SK-N-SH (cell line): Measurements from ENCODE around the gene VEZF1. TPM values are rescaled to one million over a fixed set of nuclear protein-coding genes. Genes with fewer than 3 reads are reported as not detected.

ENCODE experiments used
- CTCF ChIA-PET: fragments of 300-600, 350-600 bp; formaldehyde crosslinking; extraction: SDS; loops from one replicate; lab custom pipeline; 2021; lab: Yijun Ruan, JAX
- POLR2A ChIA-PET: fragments of 350-600 bp; sonication (Branson Sonifier 250); formaldehyde crosslinking; extraction: SDS; loops from one replicate; lab custom pipeline; 2020; ENCODE audit warnings: antibody characterized with exemption, inconsistent platforms; lab: Yijun Ruan, JAX
- DNase-seq: peaks from one replicate; pipeline ENCODE4 v3.0.0; 2012
- H2AFZ ChIP-seq: fragments of 200-600 bp; sonication (generic); 2 replicates; pipeline ENCODE4 v1.8.1; 2016; ENCODE audit warnings: antibody characterized with exemption, mild to moderate bottlenecking, low read depth
- H3F3A ChIP-seq: fragments of 200-600 bp; sonication (generic); replicated peaks from 2 replicates; pipeline ENCODE3; 2016; ENCODE audit warnings: antibody characterized with exemption, mild to moderate bottlenecking; ENCODE audit not compliant: insufficient read depth
- H3K27ac ChIP-seq, 2 experiments: fragments of 200-500 bp in 1 of 2; fragments of 200-600 bp in 1 of 2; sonication (Bioruptor generic) in 1 of 2; sonication (generic), shearing (Covaris generic) in 1 of 2; 2 replicates each; pipeline versions ENCODE4 v1.5.1 to v1.6.1; 2014 to 2016; ENCODE audit warnings: low read depth in 2 of 2, inconsistent platforms in 1 of 2, low read length in 1 of 2, mild to moderate bottlenecking in 1 of 2, mixed read lengths in 1 of 2
- H3K27me3 ChIP-seq: fragments of 200-600 bp; sonication (generic), shearing (Covaris generic); 2 replicates; pipeline ENCODE4 v1.6.1; 2016; ENCODE audit warnings: mixed run types; ENCODE audit not compliant: insufficient read depth
- H3K36me3 ChIP-seq, 2 experiments: fragments of 200-500 bp in 1 of 2; fragments of 200-600 bp in 1 of 2; sonication (Bioruptor generic) in 1 of 2; sonication (generic) in 1 of 2; replicated peaks in 1 of 2; 2 replicates each; pipeline versions ENCODE3 to v1.5.1; 2014 to 2016; ENCODE audit warnings: low read length in 1 of 2, mild to moderate bottlenecking in 1 of 2; ENCODE audit not compliant: insufficient read depth in 2 of 2, control insufficient read depth in 1 of 2
- H3K4me1 ChIP-seq, 2 experiments: fragments of 200-500 bp in 1 of 2; fragments of 200-600 bp in 1 of 2; sonication (Bioruptor generic) in 1 of 2; sonication (generic), shearing (Covaris generic) in 1 of 2; 2 replicates each; pipeline versions ENCODE4 v1.5.1 to v1.6.1; 2014 to 2016; ENCODE audit warnings: low read depth in 1 of 2, low read length in 1 of 2, mixed run types in 1 of 2; ENCODE audit not compliant: insufficient read depth in 2 of 2, control insufficient read depth in 1 of 2
- H3K4me2 ChIP-seq: fragments of 200-600 bp; sonication (generic), shearing (Covaris generic); 2 replicates; pipeline ENCODE4 v1.6.1; 2017; ENCODE audit warnings: mixed run types
- H3K4me3 ChIP-seq, 2 experiments: fragments of 200-500 bp in 1 of 2; fragments of 200-600 bp in 1 of 2; sonication (Bioruptor generic) in 1 of 2; sonication (generic), shearing (Covaris generic) in 1 of 2; 2 replicates each; pipeline versions ENCODE4 v1.5.1 to v1.8.1; 2014 to 2016; ENCODE audit warnings: low read depth in 2 of 2, inconsistent platforms in 1 of 2, low read length in 1 of 2, mild to moderate bottlenecking in 1 of 2, mixed read lengths in 1 of 2, moderate library complexity in 1 of 2
- H3K79me2 ChIP-seq: fragments of 200-600 bp; sonication (generic); 2 replicates; pipeline ENCODE4 v1.8.1; 2017; ENCODE audit warnings: mild to moderate bottlenecking; ENCODE audit not compliant: insufficient read depth
- H3K9ac ChIP-seq: fragments of 200-600 bp; sonication (generic); 2 replicates; pipeline ENCODE4 v1.6.1; 2017; ENCODE audit warnings: mixed run types
- H3K9me2 ChIP-seq: fragments of 200-600 bp; sonication (generic); 2 replicates; pipeline ENCODE4 v1.6.1; 2017; ENCODE audit warnings: mixed run types
- H3K9me3 ChIP-seq: fragments of 200-600 bp; sonication (generic); 2 replicates; pipeline ENCODE4 v1.6.1; 2017; ENCODE audit warnings: mixed run types, mild to moderate bottlenecking, moderate library complexity
- H4K20me1 ChIP-seq: fragments of 200-600 bp; sonication (generic); 2 replicates; pipeline ENCODE4 v1.6.1; 2017; ENCODE audit warnings: mild to moderate bottlenecking, mixed run types; ENCODE audit not compliant: insufficient read depth
- CHD2 ChIP-seq: fragments of 150-350 bp; IDR thresholded peaks from 2 replicates; pipeline ENCODE4 v1.6.1; 2018; ENCODE audit warnings: low read length; ENCODE audit not compliant: partially characterized antibody
- ELF1 ChIP-seq: IDR thresholded peaks from 2 replicates; pipeline ENCODE4 v1.4.0; 2012
- EP300 ChIP-seq, 2 experiments: IDR thresholded peaks; 2 replicates each; pipeline versions ENCODE4 v1.4.0 to v1.6.1; 2012; ENCODE audit warnings: borderline replicate concordance in 1 of 2, low read depth in 1 of 2, low read length in 1 of 2
- EZH2phosphoT487 ChIP-seq: fragments of 200-600 bp; sonication (generic); IDR thresholded peaks from 2 replicates; pipeline ENCODE4 v1.6.1; 2017; ENCODE audit warnings: low read depth, mixed run types, mild to moderate bottlenecking, antibody characterized with exemption, moderate library complexity, borderline replicate concordance
- FOSL2 ChIP-seq: IDR thresholded peaks from 2 replicates; pipeline ENCODE4 v1.4.0; 2012; ENCODE audit warnings: low read depth, mild to moderate bottlenecking, moderate library complexity, borderline replicate concordance
- FOXJ3 ChIP-seq: sonication (generic); formaldehyde crosslinking; IDR thresholded peaks from 2 replicates; pipeline ENCODE4 v1.5.1; 2020; ENCODE audit warnings: mild to moderate bottlenecking, missing genetic modification reagents
- FOXM1 ChIP-seq: IDR thresholded peaks from 2 replicates; pipeline ENCODE4 v1.4.0; 2012; ENCODE audit warnings: low read depth, mild to moderate bottlenecking
- GABPA ChIP-seq: IDR thresholded peaks from 2 replicates; pipeline ENCODE4 v1.4.0; 2012; ENCODE audit warnings: low read depth, mild to moderate bottlenecking
- IRF3 ChIP-seq: fragments of 150-350 bp; IDR thresholded peaks from 2 replicates; pipeline ENCODE4 v1.6.1; 2016; ENCODE audit warnings: mild to moderate bottlenecking, low read depth, low read length
- JUND ChIP-seq: IDR thresholded peaks from 2 replicates; pipeline ENCODE4 v1.4.0; 2012
- MAX ChIP-seq: IDR thresholded peaks from 2 replicates; pipeline ENCODE4 v1.4.0; 2012; ENCODE audit warnings: low read depth
- MXI1 ChIP-seq: IDR thresholded peaks from 2 replicates; pipeline ENCODE4 v1.6.1; 2012; ENCODE audit warnings: mild to moderate bottlenecking, low read depth, low read length, improper control_type of control experiment
- NRF1 ChIP-seq: IDR thresholded peaks from 2 replicates; pipeline ENCODE4 v1.6.1; 2012; ENCODE audit warnings: low read depth, mild to moderate bottlenecking, low read length
- POLR2AphosphoS5 ChIP-seq: IDR thresholded peaks from 2 replicates; pipeline ENCODE4 v1.6.1; 2012; ENCODE audit warnings: low read depth, low read length
- RAD21 ChIP-seq: IDR thresholded peaks from 2 replicates; pipeline ENCODE4 v1.6.1; 2012; ENCODE audit warnings: mild to moderate bottlenecking, low read length
- RCOR1 ChIP-seq: fragments of 150-350 bp; IDR thresholded peaks from 2 replicates; pipeline ENCODE4 v1.6.1; 2017; ENCODE audit warnings: antibody characterized with exemption, low read length
- REST ChIP-seq: IDR thresholded peaks from 2 replicates; pipeline ENCODE4 v1.6.1; 2012; ENCODE audit warnings: mild to moderate bottlenecking, low read depth, low read length, moderate library complexity
- RFX5 ChIP-seq: IDR thresholded peaks from 2 replicates; pipeline ENCODE4 v1.6.1; 2012; ENCODE audit warnings: mild to moderate bottlenecking, improper control_type of control experiment, low read length
- RXRA ChIP-seq: IDR thresholded peaks from 2 replicates; pipeline ENCODE4 v1.4.0; 2012; ENCODE audit warnings: low read depth, mild to moderate bottlenecking, borderline replicate concordance
- SMC3 ChIP-seq: IDR thresholded peaks from 2 replicates; pipeline ENCODE4 v1.6.1; 2012; ENCODE audit warnings: low read depth, low read length, improper control_type of control experiment
- TAF1 ChIP-seq: IDR thresholded peaks from 2 replicates; pipeline ENCODE4 v1.6.1; 2012; ENCODE audit warnings: low read depth, mild to moderate bottlenecking, low read length, moderate library complexity, borderline replicate concordance
- TCF12 ChIP-seq: IDR thresholded peaks from 2 replicates; pipeline ENCODE4 v1.4.0; 2012
- TEAD4 ChIP-seq: IDR thresholded peaks from 2 replicates; pipeline ENCODE4 v1.4.0; 2012; ENCODE audit warnings: mild to moderate bottlenecking, borderline replicate concordance; ENCODE audit not compliant: insufficient read depth
- USF1 ChIP-seq: IDR thresholded peaks from 2 replicates; pipeline ENCODE4 v1.4.0; 2012; ENCODE audit warnings: low read depth, borderline replicate concordance
- USF2 ChIP-seq: fragments of 150-350 bp; IDR thresholded peaks from 2 replicates; pipeline ENCODE4 v1.6.1; 2017; ENCODE audit warnings: antibody characterized with exemption, low read length, low read depth, borderline replicate concordance
- YY1 ChIP-seq: IDR thresholded peaks from 2 replicates; pipeline ENCODE4 v1.4.0; 2012; ENCODE audit warnings: low read depth, mild to moderate bottlenecking
- WGBS: methylation state at CpG from one replicate; pipeline ENCODE4 v1.1.6; 2017; ENCODE audit warnings: low lambda C conversion rate; 5-methylcytosine and 5-hydroxymethylcytosine counted together
- polyA plus RNA-seq, 3 experiments: library from polyadenylated mRNA; depleted of rRNA; stranded (reverse); fragments of >200 nt; gene quantifications; 2 replicates each; pipeline ENCODE4 v1.2.3, GENCODE V29; 2012

VEZF1 gene
- polyA plus RNA-seq (2012; rRNA removed) = 35.1 and 43.0 TPM in 2 replicates
- 42.9 and 43.3 TPM in 2 replicates for polyA plus RNA-seq (2012; cell fraction: cytosol; rRNA removed)
- polyA plus RNA-seq (2012; cell fraction: nucleus; rRNA removed) = 27.8 and 49.4 TPM in 2 replicates

GRCh38 chr17:57987581-57988300 lies at the start of gene VEZF1:
Gene VEZF1, minus strand, starts transcription at chr17:57988254. Its CDS starts 143 bp downstream, at chr17:57988111.
- no peaks in the 10 kb centered on the region for H3K27me3 ChIP-seq
- under 1% methylated on average over 38 of the region's 74 CpGs for WGBS
- H3K79me2 ChIP-seq = peaks cover 50% of the 10 kb centered on the region
- H2AFZ ChIP-seq = no peak within 1 kb of the TSS; the same call in 1 of the 2 replicates
- H4K20me1 ChIP-seq = peaks cover 33% of the 10 kb centered on the region
- peak within 1 kb of the TSS; percentile 96 to 100 for H3K27ac ChIP-seq
- no peaks in the 10 kb centered on the region for H3K9me3 ChIP-seq
- no peaks in the 10 kb centered on the region for H3K9me2 ChIP-seq
- peak within 1 kb of the TSS; percentile 98 for H3K9ac ChIP-seq
- peak within 1 kb of the TSS; percentile 78 to 98 for H3K4me3 ChIP-seq
- ChIA-PET POLR2A (interaction anchor here (1.0 to 1.6 kb wide), 11 partner anchors 18 to 138 kb away, joined by 3 to 10 read pairs (median 4); partner anchors contain the start of genes CUEDC1, DYNLL2, MRPS23 and SRSF1), CTCF (interaction anchor here (0.7 to 20.5 kb wide), 12 partner anchors 12 to 352 kb away, joined by 3 to 1002 read pairs (median 6); partner anchors contain the start of gene MRPS23)
- peaks cover 64% of the 10 kb centered on the region for H3F3A ChIP-seq
- peaks cover 20 to 47% of the 10 kb centered on the region in 2 experiments for H3K4me1 ChIP-seq
- peak; percentile 96 for DNase-seq
- H3K36me3 ChIP-seq = peaks cover 14 to 33% of the 10 kb centered on the region in 2 experiments
- H3K4me2 ChIP-seq = peak within 1 kb of the TSS; percentile 91
- TF ChIP-seq MAX (0 out of 2 replicates have a peak, but pooled peaks have one; percentile 1), CHD2 (no peak), FOXM1 (no peak), EP300 (IDR thresholded peaks at IDR 0.05; ENCODE audit: borderline replicate concordance in 1 of 2, low read depth in 1 of 2, low read length in 1 of 2) (no peak), POLR2AphosphoS5 (peak; percentile 49; the same call in 1 of the 2 replicates), RCOR1 (no peak), TAF1 (peak; percentile 49; the same call in 1 of the 2 replicates), YY1 (peak; percentile 72), USF2 (no peak), IRF3 (no peak), FOSL2 (peak; percentile 16; the same call in 1 of the 2 replicates), RAD21 (no peak), MXI1 (peak; percentile 62; the same call in 1 of the 2 replicates), NRF1 (no peak), ELF1 (peak; percentile 24; the same call in 1 of the 2 replicates), TEAD4 (no peak; the same call in 1 of the 2 replicates), TCF12 (no peak), RXRA (0 out of 2 replicates have a peak, but pooled peaks have one; percentile 30), RFX5 (no peak), EZH2phosphoT487 (no peak), USF1 (no peak), SMC3 (peak; percentile 8; the same call in 1 of the 2 replicates), FOXJ3 (CRISPR knock-in tag) (no peak), GABPA (peak; percentile 58; the same call in 1 of the 2 replicates), JUND (no peak), REST (0 out of 2 replicates have a peak, but pooled peaks have one; percentile 20)
